ENCODE measurements around the gene C1D.

GRCh38 chr2:68057658-68058396 is 5.0 kb downstream of the C1D start:
- TF ChIP-seq, protein P1, sequence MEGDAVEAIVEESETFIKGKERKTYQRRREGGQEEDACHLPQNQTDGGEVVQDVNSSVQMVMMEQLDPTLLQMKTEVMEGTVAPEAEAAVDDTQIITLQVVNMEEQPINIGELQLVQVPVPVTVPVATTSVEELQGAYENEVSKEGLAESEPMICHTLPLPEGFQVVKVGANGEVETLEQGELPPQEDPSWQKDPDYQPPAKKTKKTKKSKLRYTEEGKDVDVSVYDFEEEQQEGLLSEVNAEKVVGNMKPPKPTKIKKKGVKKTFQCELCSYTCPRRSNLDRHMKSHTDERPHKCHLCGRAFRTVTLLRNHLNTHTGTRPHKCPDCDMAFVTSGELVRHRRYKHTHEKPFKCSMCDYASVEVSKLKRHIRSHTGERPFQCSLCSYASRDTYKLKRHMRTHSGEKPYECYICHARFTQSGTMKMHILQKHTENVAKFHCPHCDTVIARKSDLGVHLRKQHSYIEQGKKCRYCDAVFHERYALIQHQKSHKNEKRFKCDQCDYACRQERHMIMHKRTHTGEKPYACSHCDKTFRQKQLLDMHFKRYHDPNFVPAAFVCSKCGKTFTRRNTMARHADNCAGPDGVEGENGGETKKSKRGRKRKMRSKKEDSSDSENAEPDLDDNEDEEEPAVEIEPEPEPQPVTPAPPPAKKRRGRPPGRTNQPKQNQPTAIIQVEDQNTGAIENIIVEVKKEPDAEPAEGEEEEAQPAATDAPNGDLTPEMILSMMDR (conservative IDR thresholded peaks at IDR 0.05 in 1 of 2, IDR thresholded peaks at IDR 0.05 in 1 of 2; ENCODE audit: low read depth in 1 of 2, low read length in 2 of 2), result no peak
- no peak for TF ChIP-seq EZH2 (IDR thresholded peaks at IDR 0.05; ENCODE audit: low read length, missing control alignments)

Measured in fibroblast of lung (primary cell).